Neural cell (in vitro differentiated cells): ENCODE data around the gene NPAS2. TPM values are rescaled to one million over a fixed set of nuclear protein-coding genes. Genes with fewer than 3 reads are reported as not detected.

Experiments used
- H2AFZ ChIP-seq: fragments of 200-600, 300-800 bp; sonication (generic), shearing (Covaris generic); 2 replicates; pipeline ENCODE4 v1.6.0; 2014; ENCODE audit warnings: low read depth, mild to moderate bottlenecking, antibody characterized with exemption, low read length, moderate library complexity
- H3F3A ChIP-seq: fragments of 200-600 bp; shearing (Covaris generic); 2 replicates; pipeline ENCODE4 v1.6.1; 2016; ENCODE audit warnings: mild to moderate bottlenecking, moderate library complexity, mixed read lengths, antibody characterized with exemption, low read length; ENCODE audit not compliant: insufficient read depth, poor library complexity, severe bottlenecking
- H3K27ac ChIP-seq: fragments of 200-600, 300-800 bp; sonication (generic), shearing (Covaris generic); 2 replicates; pipeline ENCODE4 v1.5.1; 2014; ENCODE audit warnings: mild to moderate bottlenecking, low read length, moderate library complexity
- H3K27me3 ChIP-seq: fragments of 300-800, 200-600 bp; sonication (generic), shearing (Covaris generic); 2 replicates; pipeline ENCODE4 v1.6.0; 2014; ENCODE audit warnings: mild to moderate bottlenecking, low read depth, low read length, moderate library complexity; ENCODE audit not compliant: insufficient read depth
- H3K36me3 ChIP-seq: fragments of 300-800, 200-600 bp; sonication (generic), shearing (Covaris generic); 2 replicates; pipeline ENCODE4 v1.5.1; 2014; ENCODE audit warnings: mild to moderate bottlenecking, antibody characterized with exemption, low read length, moderate library complexity; ENCODE audit not compliant: insufficient read depth
- H3K4me2 ChIP-seq: fragments of 300-800, 200-600 bp; sonication (generic), shearing (Covaris generic); 2 replicates; pipeline ENCODE4 v1.6.0; 2014; ENCODE audit warnings: mild to moderate bottlenecking, low read length
- H3K4me3 ChIP-seq: fragments of 300-800, 200-600 bp; sonication (generic), shearing (Covaris generic); 2 replicates; pipeline ENCODE4 v1.5.1; 2014; ENCODE audit warnings: mild to moderate bottlenecking, low read length, moderate library complexity
- H3K79me2 ChIP-seq: fragments of 200-600 bp; shearing (Covaris generic); replicated peaks from 2 replicates; pipeline ENCODE4 v1.6.0; 2014; ENCODE audit warnings: mild to moderate bottlenecking, low read length, moderate library complexity; ENCODE audit not compliant: insufficient read depth
- H3K9ac ChIP-seq: fragments of 300-800, 200-600 bp; sonication (generic), shearing (Covaris generic); 2 replicates; pipeline ENCODE4 v1.6.1; 2016; ENCODE audit warnings: mild to moderate bottlenecking, low read length, mixed read lengths
- H3K9me2 ChIP-seq: fragments of 200-600 bp; shearing (Covaris generic); 2 replicates; pipeline ENCODE4 v1.6.1; 2016; ENCODE audit warnings: mild to moderate bottlenecking, low read length, mixed read lengths; ENCODE audit not compliant: insufficient read depth
- H3K9me3 ChIP-seq: fragments of 200-600, 300-800 bp; sonication (generic), shearing (Covaris generic); 2 replicates; pipeline ENCODE4 v1.6.1; 2016; ENCODE audit warnings: mild to moderate bottlenecking, mixed run types, low read length, moderate library complexity, mixed read lengths
- H4K20me1 ChIP-seq: fragments of 200-600 bp; shearing (Covaris generic); 2 replicates; pipeline ENCODE4 v1.6.1; 2016; ENCODE audit warnings: mild to moderate bottlenecking, mixed run types; ENCODE audit not compliant: insufficient read depth
- CTCF ChIP-seq: fragments of 450-650 bp; IDR thresholded peaks from 2 replicates; pipeline ENCODE4 v1.5.1; 2014; ENCODE audit warnings: antibody characterized with exemption, mild to moderate bottlenecking, moderate library complexity; ENCODE audit not compliant: poor library complexity, severe bottlenecking
- EP300 ChIP-seq: fragments of 450-650 bp; conservative IDR thresholded peaks from 2 replicates; pipeline ENCODE4 v1.6.1; 2014; ENCODE audit warnings: antibody characterized with exemption, mild to moderate bottlenecking, moderate library complexity; ENCODE audit not compliant: poor library complexity, severe bottlenecking
- EZH2 ChIP-seq: fragments of 200-600, 300-800 bp; shearing (Covaris generic), sonication (generic); IDR thresholded peaks from 2 replicates; pipeline ENCODE4 v1.6.1; 2014; ENCODE audit warnings: antibody characterized with exemption, low read length, borderline replicate concordance, mild to moderate bottlenecking; ENCODE audit not compliant: insufficient read depth, poor library complexity, severe bottlenecking
- MXI1 ChIP-seq: fragments of 450-650 bp; conservative IDR thresholded peaks from 2 replicates; pipeline ENCODE4 v1.6.1; 2014; ENCODE audit warnings: antibody characterized with exemption, mild to moderate bottlenecking; ENCODE audit not compliant: poor library complexity, severe bottlenecking
- POLR2AphosphoS5 ChIP-seq: IDR thresholded peaks from 2 replicates; pipeline ENCODE4 v1.6.1; 2012
- RAD21 ChIP-seq: fragments of 450-650 bp; conservative IDR thresholded peaks from 2 replicates; pipeline ENCODE4 v1.6.1; 2014; ENCODE audit warnings: antibody characterized with exemption, mild to moderate bottlenecking, moderate library complexity
- REST ChIP-seq: IDR thresholded peaks from 2 replicates; pipeline ENCODE4 v1.6.1; 2012; ENCODE audit warnings: borderline replicate concordance
- SMC3 ChIP-seq: fragments of 450-650 bp; conservative IDR thresholded peaks from 2 replicates; pipeline ENCODE4 v1.6.1; 2014; ENCODE audit warnings: antibody characterized with exemption, mild to moderate bottlenecking, moderate library complexity; ENCODE audit not compliant: poor library complexity
- TAF1 ChIP-seq: IDR thresholded peaks from 2 replicates; pipeline ENCODE4 v1.6.1; 2012; ENCODE audit warnings: low read depth
- polyA plus RNA-seq: library from polyadenylated mRNA; depleted of rRNA; stranded (reverse); fragments of >200 nt; gene quantifications from 2 replicates; pipeline ENCODE4 v1.2.3, GENCODE V29; 2014

The NPAS2 gene
- polyA plus RNA-seq, 1 donor from 2014 or later = 2.1 TPM

- Histone ChIP-seq H3F3A (no peaks in the 10 kb centered on the region), H3K9me2 (no peaks in the 10 kb centered on the region)
Observed at GRCh38 chr2:100954044-100954420, 134.1 kb downstream of the NPAS2 start.

DNA sequence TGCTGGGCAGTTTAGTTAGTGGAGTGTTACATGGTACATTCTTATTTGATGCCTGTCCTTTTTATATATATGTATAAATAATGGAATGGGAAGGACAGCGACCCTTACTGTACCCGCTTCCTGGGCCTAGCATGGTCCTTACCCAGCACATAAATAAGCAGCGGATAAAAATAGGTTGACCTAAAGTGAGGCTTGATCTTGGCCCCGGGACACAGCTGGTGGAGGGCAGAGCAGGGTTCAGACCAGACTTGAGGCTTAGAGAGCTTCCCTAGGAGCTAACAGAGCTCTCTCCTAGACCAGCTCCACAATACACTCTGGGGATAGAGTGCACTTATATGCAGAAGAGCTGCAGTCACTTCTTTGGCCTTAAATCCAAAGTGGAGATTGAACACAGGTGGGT lies 135.3 kb downstream of the NPAS2 start:
- no peak overlapping the region for H3K9ac ChIP-seq
- H4K20me1 ChIP-seq = no peaks in the 10 kb centered on the region
- no peak overlapping the region for H3K4me2 ChIP-seq
- H2AFZ ChIP-seq = no peak overlapping the region
- no peaks in the 10 kb centered on the region for H3F3A ChIP-seq
- no peak for TF ChIP-seq SMC3
- no peak for TF ChIP-seq EP300
- TF ChIP-seq CTCF = no peak
- no peak for TF ChIP-seq EZH2
- TF ChIP-seq POLR2AphosphoS5 = no peak
- no peak for TF ChIP-seq TAF1
- no peak for TF ChIP-seq MXI1
- no peak for TF ChIP-seq RAD21
- TF ChIP-seq REST = no peak
- no peak overlapping the region for H3K4me3 ChIP-seq
- H3K9me3 ChIP-seq = no peaks in the 10 kb centered on the region
- H3K9me2 ChIP-seq = no peaks in the 10 kb centered on the region
- H3K36me3 ChIP-seq = no peaks in the 10 kb centered on the region
- H3K27ac ChIP-seq = no peak overlapping the region
- H3K27me3 ChIP-seq = no peaks in the 10 kb centered on the region
- H3K79me2 ChIP-seq = no peaks in the 10 kb centered on the region

More at GRCh38 chr2:100954044-100954420, 134.1 kb downstream of the NPAS2 start:
- H3K79me2 ChIP-seq = no peaks in the 10 kb centered on the region
- no peak overlapping the region for H3K4me2 ChIP-seq
- H3K9ac ChIP-seq = no peak overlapping the region
- H2AFZ ChIP-seq = no peak overlapping the region
- no peaks in the 10 kb centered on the region for H3K9me3 ChIP-seq
- H3K27me3 ChIP-seq = no peaks in the 10 kb centered on the region
- no peak overlapping the region for H3K4me3 ChIP-seq
- no peak overlapping the region for H3K27ac ChIP-seq
- no peaks in the 10 kb centered on the region for H3K36me3 ChIP-seq
- no peaks in the 10 kb centered on the region for H4K20me1 ChIP-seq
- TF ChIP-seq EZH2 = no peak
- TF ChIP-seq TAF1 = no peak
- TF ChIP-seq EP300 = no peak
- no peak for TF ChIP-seq POLR2AphosphoS5

DNA sequence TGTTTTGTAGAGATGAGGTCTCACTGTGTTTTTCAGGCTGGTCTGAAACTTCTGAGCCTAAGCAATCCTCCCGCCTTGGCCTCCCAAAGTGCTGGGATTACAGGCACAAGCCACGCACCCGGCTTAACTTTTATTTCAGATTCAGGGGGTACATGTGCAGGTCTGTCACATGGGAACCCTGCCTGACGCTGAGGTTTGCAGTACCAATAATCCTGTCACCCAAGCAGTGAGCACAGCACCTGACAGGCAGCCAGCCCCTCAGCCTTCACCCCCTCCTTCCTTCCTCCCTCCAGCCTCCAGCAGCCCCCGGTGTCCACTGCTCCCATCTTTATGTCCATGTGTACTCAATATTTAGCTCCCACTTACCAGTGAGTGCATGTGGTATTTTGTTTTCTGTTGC lies 136.1 kb downstream of the NPAS2 start:
- H3K9ac ChIP-seq = no peak overlapping the region
- H3K27ac ChIP-seq = no peak overlapping the region
- H3K79me2 ChIP-seq = no peaks in the 10 kb centered on the region
- no peak overlapping the region for H2AFZ ChIP-seq
- H3K27me3 ChIP-seq = no peaks in the 10 kb centered on the region
- no peaks in the 10 kb centered on the region for H4K20me1 ChIP-seq
- H3K4me2 ChIP-seq = no peak overlapping the region
- H3K9me3 ChIP-seq = no peaks in the 10 kb centered on the region
- TF ChIP-seq SMC3 (no peak), REST (no peak), POLR2AphosphoS5 (no peak), RAD21 (no peak), EZH2 (no peak), EP300 (no peak), MXI1 (no peak), TAF1 (no peak), CTCF (no peak)
- H3K36me3 ChIP-seq = no peaks in the 10 kb centered on the region
- H3K4me3 ChIP-seq = no peak overlapping the region
- no peaks in the 10 kb centered on the region for H3K9me2 ChIP-seq
- no peaks in the 10 kb centered on the region for H3F3A ChIP-seq
